ENCODE results near the gene BTBD9.

Gene BTBD9

DNA sequence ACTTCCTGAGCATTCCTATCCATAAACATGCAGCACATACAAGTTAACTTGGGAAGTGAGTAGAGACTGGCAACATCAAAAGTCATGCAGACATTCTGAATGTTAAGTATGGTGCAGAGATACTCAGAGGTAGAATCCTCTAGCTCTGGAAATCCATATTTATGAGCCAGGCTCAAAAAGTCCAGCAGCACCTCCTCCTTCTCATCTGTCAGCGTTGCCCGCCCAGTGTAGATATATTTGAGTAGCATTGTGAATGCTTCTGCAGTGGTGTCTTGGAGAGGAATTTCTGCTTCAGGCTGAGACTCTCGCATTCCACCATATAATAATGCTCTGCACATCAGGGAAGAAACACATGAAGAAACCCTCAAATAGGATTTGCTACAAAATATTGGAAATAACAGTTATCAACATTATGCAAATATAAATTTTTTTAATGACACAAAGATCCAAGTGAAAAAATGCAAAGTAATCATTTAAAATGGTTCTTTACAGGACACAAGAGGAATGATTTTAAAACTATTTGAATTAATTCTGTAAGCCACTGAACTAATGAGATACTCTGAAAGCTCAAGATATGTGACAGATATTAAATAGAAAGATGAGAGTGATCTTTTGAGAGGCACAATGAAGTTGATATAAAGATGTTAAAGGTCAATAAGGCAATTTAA, 45.6 kb downstream of the BTBD9 start:
- no peak for DNase-seq

DNA sequence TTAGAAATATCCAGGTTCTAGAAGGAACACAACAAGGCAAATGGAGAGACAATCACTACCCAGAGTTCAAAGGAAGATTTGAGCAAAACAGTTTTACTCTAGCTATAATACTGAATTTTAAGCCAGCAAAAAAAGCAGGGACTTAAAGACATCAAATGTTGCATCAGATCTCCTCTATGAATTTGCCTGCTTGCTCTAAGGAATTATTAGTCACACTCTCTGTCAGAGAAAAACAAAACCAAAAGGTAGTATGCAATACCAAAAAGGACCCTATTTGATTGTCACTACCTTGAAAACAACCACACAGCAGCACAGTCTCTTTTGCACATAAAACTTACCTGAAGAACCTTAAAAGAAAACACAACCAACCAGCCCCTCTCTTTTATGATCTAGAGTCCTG, 46.3 kb downstream of the BTBD9 start:
- DNase-seq, result no peak

DNA sequence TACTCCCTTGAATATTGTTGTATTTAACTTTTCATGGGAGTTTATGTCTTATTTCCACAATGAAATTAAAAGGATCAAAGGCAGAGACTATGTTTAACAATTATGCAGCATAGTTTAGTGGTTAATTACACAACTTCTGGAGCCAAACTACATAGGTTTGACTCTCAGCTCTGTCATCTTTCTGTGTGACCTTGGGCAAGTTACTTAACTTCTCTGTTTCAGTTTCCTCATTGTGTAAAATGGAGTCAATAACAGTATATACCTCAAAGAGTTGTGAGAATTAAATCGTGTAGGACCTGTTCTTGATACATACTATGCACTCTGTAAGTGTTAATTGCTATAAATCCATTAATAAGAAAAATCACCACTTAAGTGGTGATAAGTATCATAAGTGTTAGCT, 48.3 kb downstream of the BTBD9 start:
- no peak for DNase-seq

DNA sequence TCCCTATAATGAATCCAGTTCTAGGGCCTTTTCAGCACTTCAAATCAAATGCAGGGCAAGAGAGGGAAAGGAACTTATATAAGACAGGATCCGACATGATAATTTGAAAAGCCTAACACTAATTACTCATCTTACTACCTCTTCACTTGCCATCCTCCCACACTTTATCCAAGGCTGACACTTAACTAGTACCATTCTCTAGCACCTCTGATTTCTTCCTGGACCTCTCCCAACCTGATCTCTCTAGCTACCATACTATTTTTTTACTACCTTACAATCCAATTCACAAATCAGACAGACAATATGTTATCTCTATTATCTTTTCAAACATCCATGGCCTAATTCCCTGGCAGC, 50.4 kb downstream of the BTBD9 start:
- DNase-seq, result no peak

DNA sequence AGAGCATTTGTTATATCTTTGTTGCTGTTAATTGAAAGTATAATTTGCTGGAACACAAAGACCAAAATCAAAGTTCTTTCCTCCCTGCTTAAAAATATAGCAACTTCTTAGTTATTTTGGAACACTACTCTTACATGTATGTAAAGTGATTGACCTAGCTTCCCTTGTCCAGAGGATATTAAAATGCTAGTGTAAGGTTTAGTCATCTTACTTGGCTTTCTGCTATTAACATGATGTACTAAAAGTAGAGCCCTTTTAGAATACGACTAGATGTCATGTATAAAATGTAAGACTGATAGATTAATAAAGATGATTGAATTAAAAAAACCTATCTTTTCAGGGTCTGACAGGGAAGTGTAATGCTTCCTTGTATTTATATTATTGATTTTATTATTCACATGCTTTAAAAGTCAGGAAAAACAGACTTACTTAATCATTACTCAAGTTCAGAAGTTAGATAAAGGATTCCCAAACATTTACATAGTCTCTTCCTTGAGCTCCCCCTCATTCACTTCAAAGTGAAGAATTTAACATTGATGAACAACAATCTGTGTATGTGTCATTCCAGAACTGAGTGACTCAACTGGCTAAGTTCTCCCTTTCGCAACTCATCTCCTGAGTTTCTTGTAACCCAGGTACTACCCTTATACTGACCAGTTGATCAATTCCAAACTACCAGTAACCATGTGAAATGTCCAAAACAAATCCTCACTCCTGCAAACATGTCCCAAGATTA, 50.9 kb downstream of the BTBD9 start:
- DNase-seq, result no peak

DNA sequence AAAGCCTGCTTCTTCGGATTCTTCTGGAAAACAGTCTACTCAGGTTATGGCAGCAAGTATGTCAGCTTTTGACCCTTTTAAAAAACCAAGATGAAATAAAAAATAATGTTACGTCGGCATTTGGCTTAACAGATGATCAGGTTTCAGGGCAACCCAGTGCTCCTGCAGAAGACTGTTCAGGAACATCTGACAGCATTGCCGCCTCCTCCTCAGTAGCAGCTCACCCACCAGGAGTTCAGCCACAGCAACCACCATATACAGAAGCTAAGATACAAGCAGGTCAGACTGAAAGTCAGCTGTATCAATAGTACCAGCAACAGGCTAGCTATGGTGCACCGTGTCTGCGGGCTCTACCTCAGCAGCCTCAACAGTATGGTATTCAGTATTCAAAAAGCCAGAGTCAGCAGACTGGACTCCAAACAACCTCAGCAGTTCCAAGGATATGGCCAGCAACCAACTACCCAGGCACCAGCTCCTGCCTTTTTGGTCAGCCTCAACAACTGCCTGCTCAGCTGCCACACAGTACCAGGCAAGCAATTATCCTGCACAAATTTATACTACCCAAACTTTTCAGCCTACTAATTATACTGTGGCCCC, 51.9 kb downstream of the BTBD9 start:
- DNase-seq, result no peak

DNA sequence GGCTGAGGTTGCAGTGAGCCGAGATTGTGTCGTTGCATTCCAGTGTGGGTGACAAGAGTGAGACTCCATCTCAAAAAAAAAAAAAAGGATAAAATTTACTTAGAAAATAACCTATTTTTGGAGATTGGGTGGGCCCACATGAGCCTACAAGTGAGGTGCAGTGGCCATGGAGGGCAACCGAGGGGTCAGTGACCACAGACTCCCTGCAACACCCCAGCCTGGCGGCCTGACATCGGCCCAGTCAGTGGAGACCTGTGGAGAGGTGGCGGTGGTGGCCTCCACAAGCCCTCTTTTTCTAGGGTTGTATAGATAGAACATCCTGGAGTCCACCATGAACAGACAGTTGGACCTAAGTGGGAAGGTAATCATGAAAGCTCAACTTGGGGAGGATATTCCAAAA, 52.7 kb downstream of the BTBD9 start:
- DNase-seq, result no peak

DNA sequence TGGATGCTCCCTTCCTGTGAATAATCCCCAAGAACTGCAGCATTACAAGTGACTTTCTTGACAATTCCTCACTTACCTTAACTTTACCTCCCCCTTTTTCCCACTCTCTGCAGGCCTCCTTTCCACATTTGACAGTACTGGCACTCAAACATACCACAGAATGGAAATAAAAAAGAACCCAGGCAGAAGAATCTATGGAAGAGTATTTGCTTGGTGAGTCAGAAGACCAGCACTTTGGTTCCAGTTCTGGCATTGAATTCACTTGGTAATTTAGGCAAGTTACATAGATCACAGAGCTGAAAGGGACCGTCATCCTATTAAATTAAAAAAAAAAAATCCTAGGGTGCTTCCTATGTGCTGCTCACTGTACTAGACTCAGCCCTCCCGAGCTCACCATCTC, 55.0 kb downstream of the BTBD9 start:
- DNase-seq, result no peak

DNA sequence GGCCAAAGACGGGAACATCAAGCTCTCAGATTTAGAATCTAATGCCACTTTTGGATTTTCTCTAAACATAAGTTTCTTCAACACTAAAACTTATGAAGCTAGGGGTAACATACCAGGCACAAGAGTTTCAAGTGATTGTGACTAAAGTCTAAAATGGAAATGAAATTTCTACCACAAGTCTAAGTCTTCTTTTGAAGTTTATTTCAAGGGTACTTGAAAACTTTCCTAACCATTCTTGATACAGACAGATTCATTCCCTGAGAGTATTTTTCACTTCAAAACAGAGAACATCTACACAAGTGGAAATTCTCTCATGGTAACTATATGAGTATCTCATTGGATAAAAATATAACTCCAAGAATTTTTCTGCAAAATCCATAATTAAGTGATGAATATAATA, 56.2 kb downstream of the BTBD9 start:
- no peak for DNase-seq

DNA sequence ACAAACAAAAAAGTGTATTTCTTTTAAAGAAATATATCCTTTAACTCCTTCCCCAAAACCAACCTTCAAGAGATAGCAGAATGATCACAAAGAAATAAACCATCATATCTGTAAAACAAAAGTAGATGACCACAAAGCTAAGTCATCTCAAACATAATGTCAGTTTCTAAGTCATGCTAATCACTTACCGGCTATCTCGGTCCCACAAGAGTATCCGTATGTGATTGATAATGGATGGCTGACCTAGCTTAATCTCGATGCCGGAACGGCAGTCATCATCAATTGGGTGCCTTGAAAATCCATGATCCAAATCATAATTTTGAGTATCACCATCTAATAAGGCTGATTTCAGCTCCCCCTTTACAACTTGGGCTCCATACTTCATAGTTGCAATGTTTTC, 59.7 kb downstream of the BTBD9 start:
- no peak for DNase-seq

DNA sequence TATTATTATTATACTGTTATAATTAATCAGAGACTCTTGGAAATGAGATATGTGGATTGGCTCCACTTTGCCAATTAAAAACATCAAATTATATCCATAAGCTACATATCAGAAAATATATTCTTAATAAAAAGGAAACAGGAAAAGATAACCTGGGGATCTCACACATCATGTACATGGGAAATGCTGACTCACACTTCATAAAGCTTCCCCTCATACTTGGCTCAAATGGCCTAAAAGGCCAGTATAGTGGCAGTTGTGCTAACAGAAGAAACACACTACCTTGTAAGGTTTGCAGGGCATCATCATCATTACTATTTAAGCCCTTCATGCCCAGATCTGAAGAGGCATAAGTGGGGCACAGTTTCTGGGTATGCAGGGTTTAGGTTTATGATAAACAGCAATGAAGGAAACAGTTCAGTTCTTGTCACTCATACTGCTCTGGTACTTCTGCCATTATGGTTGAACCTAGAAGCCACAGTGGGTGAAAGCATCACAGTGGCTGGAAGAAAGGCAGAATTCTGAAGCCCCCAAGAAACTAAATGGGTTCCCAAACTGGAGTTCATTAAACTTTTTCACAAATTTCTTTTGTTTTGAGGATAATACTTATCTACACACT, 60.6 kb downstream of the BTBD9 start:
- DNase-seq, result no peak

DNA sequence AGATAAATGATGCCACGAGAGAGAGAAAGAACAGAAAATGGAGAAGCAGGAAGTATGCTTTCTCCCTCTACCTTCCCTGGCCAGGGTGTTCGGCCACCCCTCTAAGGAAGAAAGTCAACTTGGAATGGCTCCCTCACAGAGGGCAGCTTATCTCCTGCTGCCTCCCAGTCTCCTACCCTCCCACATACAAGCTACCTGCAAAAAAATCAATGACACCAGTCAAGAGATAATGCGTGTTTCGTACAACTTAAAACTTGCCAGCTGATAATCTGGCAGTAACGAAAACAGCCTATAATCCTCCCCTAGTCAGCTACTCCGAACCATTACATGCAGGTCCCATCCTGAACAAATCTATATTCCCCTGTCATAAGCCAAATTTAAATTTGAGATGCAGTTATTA, 61.7 kb downstream of the BTBD9 start:
- no peak for DNase-seq

DNA sequence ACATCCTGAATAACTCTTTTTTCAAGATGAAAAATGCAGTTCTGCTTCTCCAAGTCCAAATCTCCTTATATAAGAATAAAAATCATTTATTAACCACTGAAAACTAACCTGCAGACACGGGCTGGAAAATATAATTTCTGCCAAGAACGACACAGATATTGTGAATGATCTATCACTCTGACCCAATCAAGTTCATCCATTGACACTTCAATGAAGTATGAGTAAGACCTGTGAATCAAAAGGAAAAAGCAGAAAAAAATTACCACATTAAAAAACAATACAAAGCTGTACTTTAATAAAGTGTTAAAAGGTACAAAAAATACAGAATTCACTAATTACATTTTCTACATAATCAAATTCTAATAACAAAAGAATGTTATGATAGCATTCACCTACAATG, 62.2 kb downstream of the BTBD9 start:
- DNase-seq, result no peak

DNA sequence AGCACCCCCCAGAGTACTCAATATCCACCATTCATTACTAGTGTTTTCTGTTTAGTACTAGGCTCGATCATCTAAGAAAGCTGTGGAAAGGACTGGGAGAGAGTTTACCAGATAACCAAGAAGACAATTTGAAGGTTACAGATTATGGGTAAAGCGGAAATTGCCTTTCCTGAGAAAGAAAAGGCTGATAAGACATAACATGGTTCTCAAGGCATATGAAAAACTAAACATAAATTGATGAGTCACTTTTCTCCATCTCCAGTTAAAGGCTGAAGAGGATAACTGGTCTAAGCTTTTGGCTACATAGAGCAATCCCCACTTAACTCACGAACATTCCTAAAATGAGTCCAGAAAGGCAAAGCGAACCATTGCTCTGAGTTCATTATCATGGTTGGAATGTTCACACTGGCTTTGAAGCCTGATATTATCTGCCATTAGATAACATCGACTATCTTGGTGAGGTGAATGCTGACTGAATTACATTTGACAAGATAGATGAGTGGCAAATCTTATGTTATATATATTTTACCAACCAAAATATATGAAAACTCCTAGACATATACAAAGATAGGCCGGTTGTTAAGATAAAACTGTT, 65.8 kb downstream of the BTBD9 start:
- no peak for DNase-seq

DNA sequence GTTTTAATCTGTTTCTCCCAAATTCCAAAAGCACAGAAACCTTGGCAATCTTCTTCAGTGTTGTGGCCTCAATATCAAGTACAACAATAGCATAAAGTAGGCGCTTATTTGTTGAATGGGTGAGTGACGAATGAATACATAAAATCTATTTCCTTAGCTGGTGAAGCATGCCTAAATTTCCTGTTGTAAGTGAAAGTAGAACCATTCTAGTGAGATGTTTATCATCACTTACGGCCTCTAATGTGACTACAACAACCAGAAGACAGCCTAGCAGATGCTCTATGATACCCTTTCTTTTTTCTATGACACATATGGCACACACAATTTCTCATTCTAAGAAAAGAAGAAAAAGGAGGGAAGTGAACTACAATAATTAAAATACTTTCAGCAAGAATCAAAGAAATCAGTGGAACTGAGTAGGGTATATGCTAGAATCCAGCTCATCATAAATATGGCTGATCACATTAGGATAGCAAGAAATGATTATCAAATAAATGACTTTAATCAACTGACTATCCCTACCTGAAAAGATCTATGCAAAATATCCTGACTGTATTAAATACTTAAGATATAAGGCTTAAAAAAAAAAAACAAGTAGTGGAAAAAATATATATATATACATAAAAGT, 67.4 kb downstream of the BTBD9 start:
- no peak for DNase-seq

DNA sequence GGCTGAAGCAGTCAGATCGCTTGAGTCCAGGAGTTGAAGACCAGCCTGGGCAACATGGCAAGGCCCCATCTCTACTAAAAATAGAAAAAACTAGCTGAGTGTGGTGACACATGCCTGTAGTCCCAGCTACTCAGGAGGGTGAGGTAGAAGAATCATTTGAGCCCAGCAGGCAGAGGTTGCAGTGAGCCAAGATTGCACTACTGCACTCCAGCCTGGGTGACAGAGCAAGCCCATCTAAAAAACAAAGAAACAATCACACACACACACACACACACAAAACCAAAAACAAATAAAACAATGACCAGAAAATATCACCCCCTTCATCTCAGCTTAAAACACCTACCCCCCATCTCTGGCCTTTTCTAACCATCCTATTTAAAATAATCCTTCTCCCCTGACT, 68.0 kb downstream of the BTBD9 start:
- DNase-seq, result no peak

DNA sequence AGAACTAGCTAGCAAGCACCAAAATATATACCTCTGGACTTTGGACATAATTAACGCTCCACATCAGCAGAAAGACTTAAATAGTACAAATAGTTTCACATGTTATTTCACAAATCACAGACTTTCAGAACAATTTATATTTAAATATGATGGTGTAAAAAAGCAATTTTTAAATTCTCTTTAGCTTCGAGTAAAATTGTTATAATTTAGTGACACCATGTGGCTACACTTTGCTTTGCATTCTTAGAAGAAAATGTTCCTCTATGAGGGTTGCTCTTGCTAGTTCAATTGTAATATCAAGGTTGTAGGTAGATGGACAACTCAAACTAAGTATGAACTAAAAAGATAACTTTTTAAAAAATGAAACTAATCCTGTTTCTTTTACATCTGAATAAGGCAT, 69.0 kb downstream of the BTBD9 start:
- DNase-seq, result no peak

DNA sequence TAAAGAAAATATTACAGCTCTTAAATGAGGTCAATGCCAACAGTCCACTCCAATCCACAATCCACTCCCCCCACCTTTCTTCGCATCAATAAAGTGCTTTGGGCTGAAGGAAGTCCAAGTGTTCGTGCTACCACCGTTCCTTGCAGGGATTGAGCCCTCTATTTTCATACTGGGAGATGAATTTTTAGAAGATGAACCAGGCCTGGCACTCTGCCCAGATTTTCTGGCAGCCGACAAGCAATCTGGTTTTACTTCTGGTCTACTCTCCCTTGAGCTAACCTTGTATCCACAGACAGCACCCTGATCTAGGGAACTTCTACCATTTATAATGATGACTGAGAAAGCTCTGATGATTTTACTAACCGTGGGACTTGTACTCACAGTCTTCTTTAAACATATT, 72.3 kb downstream of the BTBD9 start:
- no peak for DNase-seq

DNA sequence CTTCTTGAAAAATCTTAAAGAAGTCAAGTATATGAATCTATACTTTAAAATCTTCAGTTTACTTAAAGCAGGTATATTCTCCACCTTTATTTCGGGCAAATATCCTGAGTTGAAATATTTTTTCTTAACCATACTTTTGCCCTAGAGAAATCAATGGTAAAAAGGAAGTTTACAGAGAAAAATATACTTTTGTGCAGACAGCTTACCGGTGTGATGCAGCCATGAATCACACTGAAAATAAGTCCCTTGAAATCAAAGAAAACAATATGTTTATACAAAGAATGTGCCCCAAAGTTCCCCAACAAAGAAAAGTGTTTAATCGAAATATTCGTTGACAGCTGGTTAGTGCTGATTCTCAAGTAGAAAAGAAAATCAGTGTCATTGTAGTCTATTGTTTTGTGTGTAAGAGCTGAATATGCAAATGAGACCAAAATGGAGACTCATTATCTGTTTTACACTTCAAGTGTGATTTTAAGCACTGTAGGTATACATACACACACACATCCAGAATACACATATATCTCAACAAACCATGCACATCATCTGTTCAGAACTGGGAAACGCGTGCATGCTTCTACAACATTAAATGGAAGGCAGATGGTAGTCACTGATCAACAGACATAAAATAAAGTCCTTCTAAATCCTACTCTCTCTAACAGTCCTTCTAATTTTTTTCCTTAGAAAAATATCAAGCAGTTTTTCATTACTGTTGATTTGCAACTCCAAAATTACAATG, 73.3 kb downstream of the BTBD9 start:
- DNase-seq, result no peak

DNA sequence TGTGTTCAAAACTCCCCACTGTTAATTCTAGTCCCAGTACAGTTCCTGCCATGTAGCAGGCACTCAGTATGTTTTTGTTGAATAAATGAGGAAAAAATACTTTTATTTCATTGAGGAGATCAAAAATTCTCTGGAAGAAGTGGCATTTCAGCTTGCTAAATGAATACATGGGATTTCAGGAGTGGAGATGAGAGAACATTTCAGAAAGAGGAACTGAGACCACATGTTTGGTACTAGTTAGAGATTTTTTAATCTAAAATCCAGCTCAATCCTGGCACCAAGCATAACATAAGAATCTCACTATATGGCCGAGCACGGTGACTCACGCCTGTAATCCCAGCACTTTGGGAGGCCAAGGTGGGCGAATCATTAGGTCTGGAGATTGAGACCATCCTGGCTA, 75.4 kb downstream of the BTBD9 start:
- no peak for DNase-seq

DNA sequence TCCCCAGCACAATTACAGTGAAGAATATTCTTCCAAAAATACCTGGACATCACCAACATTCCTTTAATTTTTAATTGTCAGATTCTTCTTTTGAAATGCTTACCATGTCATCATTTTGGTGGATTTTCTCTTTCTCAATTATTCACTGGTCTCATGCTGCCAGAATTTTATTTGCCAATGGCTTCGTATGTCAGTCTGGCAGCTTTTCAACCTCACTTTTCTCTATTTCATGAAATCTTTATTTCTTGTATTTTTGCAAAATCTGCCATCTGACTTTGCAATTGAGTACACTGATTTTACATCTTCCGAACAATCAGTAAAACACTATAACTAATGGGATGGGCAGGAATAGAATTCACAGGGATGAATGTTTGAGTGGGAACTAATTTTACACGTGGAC, 84.1 kb downstream of the BTBD9 start:
- no peak for DNase-seq

DNA sequence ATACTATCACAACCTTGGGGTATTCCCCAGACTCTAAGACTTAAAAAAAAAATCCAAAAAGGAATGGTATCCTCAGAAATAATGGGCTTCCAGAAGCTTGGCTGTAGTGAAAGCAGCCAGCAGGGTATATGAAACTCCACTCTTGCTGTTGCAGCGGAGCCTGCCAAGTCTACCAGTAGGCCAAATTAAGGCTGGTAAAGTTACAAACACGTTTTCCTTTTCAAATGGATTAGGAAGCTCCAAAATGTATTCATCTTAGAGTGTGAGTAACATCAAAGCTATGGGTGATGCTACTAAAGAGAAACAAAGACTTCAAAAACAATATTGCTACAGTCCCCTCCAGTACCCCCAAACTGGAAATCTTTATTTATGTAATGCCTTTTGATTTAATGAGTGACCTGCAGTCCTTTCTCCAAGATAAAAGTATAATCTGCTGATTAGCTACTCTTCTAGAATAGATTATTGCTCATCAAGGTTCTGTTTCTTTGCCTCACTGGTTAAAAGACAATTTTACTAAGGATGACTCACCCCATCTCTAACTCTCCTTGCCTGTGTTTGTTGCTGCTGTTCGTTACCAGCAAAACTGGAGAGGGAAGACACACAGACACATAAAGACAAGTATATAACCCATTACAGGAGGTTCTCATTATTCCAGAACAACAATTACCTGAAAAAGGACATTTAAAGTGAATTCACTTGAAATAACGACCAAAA, 84.9 kb downstream of the BTBD9 start:
- DNase-seq, result no peak

Data from effector CD4-positive, alpha-beta T cell (primary cell).